ENCODE results near the gene BRSK1. TPM values are rescaled to one million over a fixed set of nuclear protein-coding genes. Genes with fewer than 3 reads are reported as not detected.
A peak's percentile ranks its signal among the peaks of the same experiment; 100 is the strongest.

Gene BRSK1
- total and polyA plus RNA-seq, 2 donors (not counting 1 experiment from before 2014, with no cell fraction given) = 5.1 TPM

GRCh38 chr19:55277494-55277893, 6.3 kb upstream of the BRSK1 start:
- Histone ChIP-seq H4K20me1 (ENCODE audit: control insufficient read depth, extremely low read depth, insufficient read depth, low read length) (no peaks in the 10 kb centered on the region), H3K4me3 (replicated peaks in 1 of 4; ENCODE audit: control extremely low read depth in 1 of 4, insufficient read depth in 1 of 4, low read depth in 3 of 4, low read length in 4 of 4) (no peak overlapping the region), H3K79me2 (ENCODE audit: control insufficient read depth, insufficient read depth, low read length) (no peaks in the 10 kb centered on the region), H3K9me3 (ENCODE audit: control insufficient read depth, insufficient read depth, low read depth, low read length) (no peaks in the 10 kb centered on the region), H3K36me3 (ENCODE audit: control insufficient read depth, insufficient read depth, low read length) (peaks cover 2% of the 10 kb centered on the region), H3K27ac (ENCODE audit: insufficient read depth, low read length) (no peak overlapping the region), H3K9ac (ENCODE audit: insufficient read depth, low read length) (no peak overlapping the region), H2AFZ (ENCODE audit: low read length) (no peak overlapping the region), H3K27me3 (ENCODE audit: control insufficient read depth, insufficient read depth, low read length) (no peaks in the 10 kb centered on the region), H3K4me2 (ENCODE audit: extremely low read depth, insufficient read depth, low read length) (no peak overlapping the region), H3K4me1 (ENCODE audit: control insufficient read depth, extremely low read depth, insufficient read depth, low read length) (peaks cover 3% of the 10 kb centered on the region)
- TF ChIP-seq EZH2 (IDR thresholded peaks at IDR 0.05; ENCODE audit: low read length, missing control alignments) (no peak), CTCF (conservative IDR thresholded peaks at IDR 0.05 in 1 of 2, IDR thresholded peaks at IDR 0.05 in 1 of 2; ENCODE audit: low read depth in 1 of 2, low read length in 2 of 2) (no peak)
- DNase-seq (ENCODE audit: low read depth in 2 of 2) = no peak

- Histone ChIP-seq H3K9ac (ENCODE audit: insufficient read depth, low read length) (no peak overlapping the region), H3K4me2 (ENCODE audit: extremely low read depth, insufficient read depth, low read length) (peak overlapping the region; percentile 93)
These were observed 5.2 kb upstream of the BRSK1 start for GRCh38 chr19:55278391-55279135.

GRCh38 chr19:55279340-55279739, 4.5 kb upstream of the BRSK1 start:
- H3K36me3 ChIP-seq (ENCODE audit: control insufficient read depth, insufficient read depth, low read length) = peaks cover 2% of the 10 kb centered on the region
- DNase-seq (ENCODE audit: low read depth in 2 of 2) = no peak
- peak overlapping the region; percentile 94 for H2AFZ ChIP-seq (ENCODE audit: low read length)
- peak overlapping the region; percentile 94 for H3K27ac ChIP-seq (ENCODE audit: insufficient read depth, low read length)
- H3K79me2 ChIP-seq (ENCODE audit: control insufficient read depth, insufficient read depth, low read length) = no peaks in the 10 kb centered on the region
- TF ChIP-seq EZH2 (IDR thresholded peaks at IDR 0.05; ENCODE audit: low read length, missing control alignments) (no peak), CTCF (conservative IDR thresholded peaks at IDR 0.05 in 1 of 2, IDR thresholded peaks at IDR 0.05 in 1 of 2; ENCODE audit: low read depth in 1 of 2, low read length in 2 of 2) (no peak)
- no peaks in the 10 kb centered on the region for H3K9me3 ChIP-seq (ENCODE audit: control insufficient read depth, insufficient read depth, low read depth, low read length)
- peaks cover 3% of the 10 kb centered on the region for H3K4me1 ChIP-seq (ENCODE audit: control insufficient read depth, extremely low read depth, insufficient read depth, low read length)
- peak overlapping the region; percentile 83 for H3K9ac ChIP-seq (ENCODE audit: insufficient read depth, low read length)
- H3K4me3 ChIP-seq (replicated peaks in 1 of 4; ENCODE audit: control extremely low read depth in 1 of 4, insufficient read depth in 1 of 4, low read depth in 3 of 4, low read length in 4 of 4) = peak overlapping the region; percentile 82 to 99 (median 94)
- no peaks in the 10 kb centered on the region for H3K27me3 ChIP-seq (ENCODE audit: control insufficient read depth, insufficient read depth, low read length)
- H4K20me1 ChIP-seq (ENCODE audit: control insufficient read depth, extremely low read depth, insufficient read depth, low read length) = no peaks in the 10 kb centered on the region
- H3K4me2 ChIP-seq (ENCODE audit: extremely low read depth, insufficient read depth, low read length) = peak overlapping the region; percentile 93

More at GRCh38 chr19:55278391-55279135, 5.2 kb upstream of the BRSK1 start:
- TF ChIP-seq CTCF (conservative IDR thresholded peaks at IDR 0.05 in 1 of 2, IDR thresholded peaks at IDR 0.05 in 1 of 2; ENCODE audit: low read depth in 1 of 2, low read length in 2 of 2) = no peak
- TF ChIP-seq EZH2 (IDR thresholded peaks at IDR 0.05; ENCODE audit: low read length, missing control alignments) = no peak
- no peaks in the 10 kb centered on the region for H3K9me3 ChIP-seq (ENCODE audit: control insufficient read depth, insufficient read depth, low read depth, low read length)
- H3K4me3 ChIP-seq (replicated peaks in 1 of 4; ENCODE audit: control extremely low read depth in 1 of 4, insufficient read depth in 1 of 4, low read depth in 3 of 4, low read length in 4 of 4) = peak overlapping the region in 1 of 4 experiments; percentile 82
- peaks cover 3% of the 10 kb centered on the region for H3K4me1 ChIP-seq (ENCODE audit: control insufficient read depth, extremely low read depth, insufficient read depth, low read length)
- no peak overlapping the region for H2AFZ ChIP-seq (ENCODE audit: low read length)
- peaks cover 2% of the 10 kb centered on the region for H3K36me3 ChIP-seq (ENCODE audit: control insufficient read depth, insufficient read depth, low read length)
- H4K20me1 ChIP-seq (ENCODE audit: control insufficient read depth, extremely low read depth, insufficient read depth, low read length) = no peaks in the 10 kb centered on the region
- no peak overlapping the region for H3K27ac ChIP-seq (ENCODE audit: insufficient read depth, low read length)
- no peaks in the 10 kb centered on the region for H3K79me2 ChIP-seq (ENCODE audit: control insufficient read depth, insufficient read depth, low read length)
- no peak for DNase-seq (ENCODE audit: low read depth in 2 of 2)
- H3K27me3 ChIP-seq (ENCODE audit: control insufficient read depth, insufficient read depth, low read length) = no peaks in the 10 kb centered on the region

Data from fibroblast of lung (primary cell).